Measurements from ENCODE around the gene DHX38.

The DHX38 gene

GRCh38 chr16:72105978-72106377 lies 12.3 kb downstream of the DHX38 start:
- DNase-seq (ENCODE audit: low read depth in 2 of 2) = no peak
- H3K4me3 ChIP-seq (replicated peaks in 1 of 2; ENCODE audit: low read depth in 2 of 2, low read length in 2 of 2) = no peak overlapping the region
- TF ChIP-seq CTCF (IDR thresholded peaks at IDR 0.05; ENCODE audit: low read depth, low read length) = no peak

GRCh38 chr16:72107371-72107770 lies 13.7 kb downstream of the DHX38 start:
- TF ChIP-seq CTCF (IDR thresholded peaks at IDR 0.05; ENCODE audit: low read depth, low read length) = no peak
- H3K4me3 ChIP-seq (replicated peaks in 1 of 2; ENCODE audit: low read depth in 2 of 2, low read length in 2 of 2) = no peak overlapping the region
- DNase-seq (ENCODE audit: low read depth in 2 of 2) = no peak

- DNase-seq (ENCODE audit: low read depth in 2 of 2) = no peak
- TF ChIP-seq CTCF (IDR thresholded peaks at IDR 0.05; ENCODE audit: low read depth, low read length) = no peak
- H3K4me3 ChIP-seq (replicated peaks in 1 of 2; ENCODE audit: low read depth in 2 of 2, low read length in 2 of 2) = no peak overlapping the region
These were observed 14.9 kb downstream of the DHX38 start for GRCh38 chr16:72108353-72109102.

- no peak for TF ChIP-seq CTCF (IDR thresholded peaks at IDR 0.05; ENCODE audit: low read depth, low read length)
- H3K4me3 ChIP-seq (replicated peaks in 1 of 2; ENCODE audit: low read depth in 2 of 2, low read length in 2 of 2) = no peak overlapping the region
- no peak for DNase-seq (ENCODE audit: low read depth in 2 of 2)
These were observed 15.7 kb downstream of the DHX38 start for GRCh38 chr16:72109300-72109699.

GRCh38 chr16:72109966-72110530 lies 16.4 kb downstream of the DHX38 start:
- H3K4me3 ChIP-seq (replicated peaks in 1 of 2; ENCODE audit: low read depth in 2 of 2, low read length in 2 of 2) = no peak overlapping the region
- DNase-seq (ENCODE audit: low read depth in 2 of 2) = no peak
- TF ChIP-seq CTCF (IDR thresholded peaks at IDR 0.05; ENCODE audit: low read depth, low read length) = no peak

GRCh38 chr16:72110662-72111615 lies 17.3 kb downstream of the DHX38 start:
- H3K4me3 ChIP-seq (replicated peaks in 1 of 2; ENCODE audit: low read depth in 2 of 2, low read length in 2 of 2) = no peak overlapping the region
- DNase-seq (ENCODE audit: low read depth in 2 of 2) = no peak
- no peak for TF ChIP-seq CTCF (IDR thresholded peaks at IDR 0.05; ENCODE audit: low read depth, low read length)

Measured in cardiac fibroblast (primary cell).